Activated CD4-positive, alpha-beta T cell treated with anti-CD3 and anti-CD28 coated beads for 48 hours (primary cell): ENCODE measurements around the gene CANT1.
"Not testable (repeated sequence)": the region's sequence is repeated elsewhere in the genome, so short reads cannot be mapped to it uniquely, and the experiment has no call there.

ENCODE experiments used
- DNase-seq: peaks from one replicate; pipeline ENCODE4 v3.0.0-alpha.2; 2020

Gene CANT1

DNA sequence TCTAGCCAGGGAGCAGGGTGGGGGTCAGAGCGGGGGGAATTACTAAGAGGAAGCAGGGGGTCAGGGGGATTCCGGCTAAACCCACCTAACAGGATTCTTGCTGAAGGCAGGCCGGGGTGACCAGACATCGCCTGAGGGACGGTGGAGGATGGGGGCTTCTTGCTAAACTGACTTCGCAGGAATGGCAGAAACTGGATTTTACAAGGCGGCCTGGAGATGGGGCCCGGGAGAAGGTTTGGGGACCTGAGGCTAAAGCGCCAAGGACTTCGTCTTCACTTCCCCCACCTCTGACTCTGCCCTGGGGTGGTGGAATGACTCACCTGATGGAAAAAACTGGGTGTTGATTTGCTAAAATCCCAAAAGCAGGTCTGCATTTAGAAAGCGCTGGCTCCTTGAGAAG, 53.3 kb downstream of the CANT1 start:
- no peak for DNase-seq

DNA sequence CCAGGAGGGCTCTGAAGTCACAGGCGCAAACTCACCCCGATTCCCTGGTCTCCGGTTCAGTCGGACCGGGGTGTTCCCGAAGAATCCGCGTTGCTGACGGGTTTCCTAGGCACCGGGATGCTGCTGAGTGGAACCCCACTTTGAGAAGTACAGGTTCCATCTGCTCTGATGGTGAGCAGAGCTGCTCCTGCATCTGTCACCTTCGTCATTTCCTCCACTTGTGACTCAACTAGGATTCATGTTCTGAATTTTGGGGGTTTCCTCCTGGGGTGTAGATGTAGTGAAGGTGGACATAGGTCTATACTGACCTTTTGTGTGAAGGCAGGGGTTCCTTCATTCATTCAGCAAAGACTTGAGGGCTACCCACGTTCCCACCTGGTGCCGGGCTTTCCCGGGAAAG, 54.9 kb downstream of the CANT1 start:
- DNase-seq, result no peak

DNA sequence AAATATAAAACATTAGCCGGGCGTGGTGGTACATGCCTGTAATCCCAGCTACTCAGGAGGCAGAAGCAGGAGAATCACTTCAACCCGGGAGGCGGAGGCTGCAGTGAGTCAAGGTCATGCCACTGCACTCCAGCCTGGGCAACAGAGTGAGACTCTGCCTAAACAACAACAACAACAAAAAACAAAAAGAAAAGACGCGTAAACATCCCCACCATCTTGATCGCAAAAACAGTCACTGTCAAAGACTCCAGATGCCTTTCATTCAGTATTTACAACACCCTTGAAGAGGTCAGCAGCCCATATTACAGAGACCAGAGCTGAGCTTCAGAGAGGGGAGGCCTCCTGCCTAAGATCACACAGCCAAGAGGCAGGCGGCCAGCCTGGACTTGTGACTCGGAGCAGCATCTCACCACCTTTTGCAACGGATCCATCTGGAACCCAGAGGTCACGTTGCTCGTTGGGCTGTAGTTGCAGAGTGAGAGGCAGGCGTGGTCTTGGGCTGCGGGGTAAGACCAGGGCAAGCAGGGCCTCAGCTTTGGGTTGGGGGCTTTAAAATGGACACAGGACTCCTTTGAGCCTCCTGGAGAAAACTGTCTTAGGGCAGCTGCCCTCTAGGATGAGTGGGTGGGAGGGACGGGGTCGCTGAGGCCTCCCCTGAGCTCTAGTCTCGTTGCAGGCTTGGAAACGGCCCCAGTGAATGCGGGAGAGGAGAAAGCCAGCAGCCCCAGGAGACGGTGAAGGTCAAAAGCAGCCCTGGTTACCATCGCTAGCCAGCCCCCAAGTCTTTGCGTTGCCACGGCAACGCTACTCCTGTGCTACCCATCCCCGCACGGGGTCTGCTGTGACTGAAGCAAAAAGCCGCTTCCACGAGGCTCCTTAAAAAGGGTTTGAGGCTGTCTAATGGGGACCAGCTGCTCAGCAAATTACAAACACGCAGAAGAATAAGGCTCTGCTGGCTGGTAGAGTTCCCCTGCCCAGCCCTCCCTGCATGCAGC, 55.9 kb downstream of the CANT1 start:
- DNase-seq, result no peak

DNA sequence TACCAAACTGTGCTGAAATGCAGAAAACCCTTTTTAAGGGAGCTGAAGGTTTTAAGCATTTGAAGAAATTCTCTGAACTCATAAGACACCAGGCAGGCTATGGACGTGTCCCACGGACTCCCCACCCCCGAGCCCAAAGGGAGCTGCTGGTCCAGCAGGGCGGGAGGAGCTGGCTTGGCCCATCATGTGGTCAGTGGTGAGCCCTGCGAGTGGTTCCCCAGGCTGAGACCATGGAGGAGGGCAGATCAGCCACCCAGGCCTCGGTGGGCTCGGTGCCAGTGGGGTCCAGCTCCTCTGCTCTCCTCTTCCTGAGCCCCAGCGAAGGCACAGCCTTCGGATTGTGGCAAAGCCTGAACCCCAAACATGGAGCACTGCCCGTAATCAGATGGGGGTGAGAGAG, 56.9 kb downstream of the CANT1 start:
- DNase-seq, result no peak

DNA sequence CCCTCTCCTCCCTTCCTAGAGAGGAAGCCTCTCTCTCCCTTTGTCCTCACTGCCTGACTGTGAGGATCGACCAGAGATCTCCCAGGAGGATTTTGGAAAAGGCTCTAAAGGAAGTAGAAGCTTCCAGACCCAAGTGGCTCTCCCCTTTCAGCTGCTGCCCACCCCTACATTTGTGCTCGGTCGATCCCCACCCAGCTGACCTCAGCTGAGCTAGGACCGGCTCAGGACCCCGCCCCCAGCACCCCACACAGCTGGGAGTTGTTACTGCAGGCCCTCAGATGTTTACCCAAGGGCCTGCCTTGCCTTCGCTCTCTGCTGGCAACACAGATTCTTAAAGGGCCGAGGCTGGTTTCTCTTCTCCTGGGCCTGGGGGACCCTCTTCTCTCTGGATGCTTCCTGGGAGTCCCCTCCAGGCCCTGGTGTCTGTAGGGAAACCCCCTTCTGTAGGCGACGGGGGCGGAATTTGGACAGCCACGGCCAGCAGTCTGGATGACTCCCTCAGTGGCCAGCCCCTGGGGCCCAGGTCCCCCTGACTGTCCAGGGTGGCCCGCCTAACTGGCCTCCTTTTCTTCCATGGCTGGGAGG, 57.5 kb downstream of the CANT1 start:
- no peak for DNase-seq

DNA sequence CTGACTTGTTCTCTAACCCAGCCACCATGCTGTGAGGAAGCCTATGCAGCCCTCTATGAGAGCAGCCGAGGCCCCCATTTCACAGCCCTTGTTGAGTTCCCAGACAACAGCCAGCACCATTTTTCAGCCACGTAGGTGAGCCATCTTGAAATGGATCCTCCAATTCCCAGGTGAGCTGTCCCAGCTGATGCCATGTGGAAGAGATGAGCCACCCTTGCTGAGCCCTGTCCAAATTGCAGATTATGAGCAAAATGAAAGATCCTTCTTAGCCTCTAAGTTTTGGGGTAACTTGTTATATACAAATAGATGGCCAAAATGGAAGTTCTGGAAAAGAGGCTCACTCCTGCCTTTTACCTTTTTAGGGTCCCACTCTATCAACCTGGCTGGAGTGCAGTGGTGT, 58.7 kb downstream of the CANT1 start:
- no peak for DNase-seq

DNA sequence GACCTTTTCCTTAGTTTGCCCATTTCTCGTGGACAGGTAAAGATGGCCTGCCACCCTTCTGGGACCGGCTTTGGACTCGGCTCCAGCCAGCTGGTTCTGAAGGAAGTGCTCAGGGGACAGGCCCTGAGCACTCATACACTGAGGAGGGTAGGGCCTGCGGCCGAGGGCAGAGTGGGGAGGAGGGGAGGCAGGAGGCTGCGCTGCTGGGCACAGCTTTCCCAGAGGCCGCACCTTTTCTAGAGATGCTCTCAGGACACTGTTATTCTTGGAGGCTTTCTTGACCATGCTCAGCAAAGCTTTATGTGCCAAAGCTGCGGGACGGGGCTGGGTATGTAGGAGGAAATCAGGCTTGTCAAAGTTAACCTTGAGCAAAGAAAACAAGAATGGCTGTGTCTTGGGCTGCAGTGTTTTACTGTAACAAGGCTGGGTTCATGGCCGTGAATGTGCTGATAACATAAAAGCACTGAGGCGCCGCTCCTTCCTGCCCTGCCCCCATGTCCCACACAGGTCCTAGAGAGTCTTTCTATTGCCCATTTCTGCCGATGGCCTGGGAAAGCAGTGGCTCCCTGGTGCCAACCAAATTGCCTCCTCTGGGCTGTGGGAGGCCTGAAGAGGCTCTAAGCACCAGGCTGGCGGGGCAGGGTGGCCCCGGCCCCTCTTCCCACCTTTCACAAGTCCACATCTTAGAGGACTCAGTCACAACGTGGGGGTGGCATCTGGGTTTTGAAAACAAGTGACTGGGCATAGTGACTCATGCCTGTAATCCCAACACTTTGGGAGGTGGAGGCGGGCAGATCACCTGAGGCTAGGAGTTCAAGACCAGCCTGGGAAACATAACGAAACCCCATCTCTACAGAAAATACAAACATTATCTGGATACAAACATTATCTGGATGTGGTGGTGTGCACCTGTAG, 62.1 kb downstream of the CANT1 start:
- no peak for DNase-seq

DNA sequence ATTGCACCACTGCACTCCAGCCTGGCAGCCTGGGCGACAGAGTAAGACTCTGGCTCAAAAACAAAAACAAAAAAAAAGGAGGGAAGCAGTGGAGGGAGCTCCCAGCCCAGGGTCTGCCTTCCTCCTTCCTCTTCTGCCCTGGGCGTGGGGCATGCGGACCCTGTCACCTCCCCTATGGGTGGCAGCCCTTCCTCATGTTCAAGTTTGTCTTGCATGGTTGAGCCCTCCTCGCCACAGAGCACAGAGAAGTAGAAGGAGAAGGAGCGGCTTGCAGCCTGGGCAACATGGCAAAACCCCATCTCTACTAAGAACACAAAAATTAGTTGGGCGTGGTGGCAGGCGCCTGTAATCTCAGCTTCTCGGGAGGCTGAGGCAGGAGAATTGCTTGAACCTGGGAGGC, 62.9 kb downstream of the CANT1 start:
- no peak for DNase-seq

DNA sequence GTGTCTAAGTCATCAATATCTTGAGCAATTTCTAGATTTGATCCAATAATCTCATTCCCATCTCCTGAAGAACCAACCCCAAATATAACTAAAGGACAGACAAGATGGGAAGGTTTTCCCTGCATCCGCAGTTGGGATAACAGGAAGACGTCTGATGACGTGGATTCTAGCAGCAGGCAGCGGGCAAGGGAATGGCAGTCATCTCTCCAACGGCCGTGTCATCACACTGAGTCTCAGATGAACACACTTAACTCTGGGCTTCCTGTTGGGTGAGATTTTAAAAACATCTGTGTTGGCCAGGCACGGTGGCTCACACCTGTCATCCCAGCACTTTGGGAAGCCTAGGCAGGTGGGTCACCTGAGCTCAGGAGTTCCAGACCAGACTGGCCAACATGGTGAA, 63.4 kb downstream of the CANT1 start:
- DNase-seq, result no peak

DNA sequence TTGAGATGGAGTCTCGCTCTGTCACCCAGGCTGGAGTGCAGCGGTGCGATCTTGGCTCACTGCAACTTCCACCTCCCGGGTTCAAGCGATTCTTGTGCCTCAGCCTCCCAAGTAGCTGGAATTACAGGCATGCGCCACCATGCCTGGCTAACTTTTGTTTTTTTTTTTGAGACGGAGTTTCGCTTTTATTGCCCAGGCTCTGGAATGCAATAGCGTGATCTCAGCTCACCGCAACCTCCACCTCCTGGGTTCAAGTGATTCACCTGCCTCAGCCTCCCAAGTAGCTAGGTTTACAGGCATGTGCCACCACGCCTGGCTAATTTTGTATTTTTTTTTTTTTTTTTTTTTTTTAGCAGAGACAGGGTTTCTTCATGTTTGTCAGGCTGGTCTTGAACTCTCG, 64.1 kb downstream of the CANT1 start:
- DNase-seq, result not testable (repeated sequence)

DNA sequence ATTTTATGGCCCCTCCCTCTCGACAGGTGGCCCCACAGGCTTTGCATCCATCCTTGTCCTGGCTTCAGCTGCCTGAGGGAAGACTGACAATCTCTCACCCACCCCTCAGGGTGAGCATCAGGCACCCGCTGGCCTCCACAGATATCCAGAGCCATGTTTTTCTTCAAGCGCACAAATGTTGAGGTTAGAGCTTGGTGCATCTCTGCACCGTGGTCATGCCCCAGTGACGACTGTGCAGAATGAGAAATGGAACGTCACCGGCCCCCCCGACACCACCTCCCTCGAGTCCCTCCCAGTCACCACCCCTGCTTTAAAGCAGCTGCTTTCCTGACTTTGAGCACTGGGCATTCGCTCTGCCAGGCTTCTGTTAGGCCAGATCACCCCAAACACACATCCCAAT, 64.6 kb downstream of the CANT1 start:
- no peak for DNase-seq

DNA sequence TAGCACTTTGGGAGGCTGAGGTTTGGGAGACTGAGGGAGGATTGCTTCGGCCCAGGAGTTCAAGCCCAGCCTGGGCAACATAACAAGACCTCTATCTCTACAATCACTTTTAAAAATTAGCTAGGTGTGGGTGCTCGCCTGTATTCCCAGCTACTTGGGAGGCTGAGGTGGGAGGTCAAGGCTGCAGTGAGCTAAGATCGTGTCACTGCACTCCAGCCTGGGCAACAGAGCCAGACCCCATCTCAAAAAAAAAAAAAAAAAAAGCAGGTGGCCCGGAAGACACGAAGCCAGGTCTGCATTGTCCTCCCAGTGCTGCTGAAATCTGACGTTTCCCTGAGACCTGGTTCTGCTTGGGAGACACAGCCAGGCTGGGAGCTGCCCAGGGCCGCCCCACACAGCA, 65.5 kb downstream of the CANT1 start:
- no peak for DNase-seq
